B cell (primary cell): ENCODE measurements around the gene SYCE3. TPM values are rescaled to one million over a fixed set of nuclear protein-coding genes. Genes with fewer than 3 reads are reported as not detected.
A peak's percentile ranks its signal among the peaks of the same experiment; 100 is the strongest.

Source experiments
- ATAC-seq: fragments of 200-7000 bp; cut with Tn5 transposase; one replicate; pipeline ENCODE4 v1.10.0; 2021; ENCODE audit warnings: low read depth, mild to moderate bottlenecking, moderate number of reproducible peaks, moderate library complexity
- CTCF ChIA-PET: fragments of 350-600 bp; sonication (Branson Sonifier 250); formaldehyde crosslinking; loops from one replicate; lab custom pipeline; 2021; ENCODE audit warnings: antibody characterized with exemption, inconsistent platforms; lab: Charles Lee
- POLR2A ChIA-PET: fragments of 350-600 bp; sonication (Branson Sonifier 250); formaldehyde crosslinking; loops from one replicate; lab custom pipeline; 2021; ENCODE audit warnings: antibody characterized with exemption; lab: Charles Lee
- DNase-seq: peaks from one replicate; pipeline ENCODE4 v3.0.0; 2013
- H2AFZ ChIP-seq: 2 replicates; pipeline ENCODE4 v1.6.1; 2012; ENCODE audit warnings: mild to moderate bottlenecking, low read depth, low read length; ENCODE audit not compliant: insufficient read depth, poor library complexity, severe bottlenecking
- H3K27ac ChIP-seq, 2 donors: 1 replicate in 1 of 2; 2 replicates in 1 of 2; pipeline ENCODE4 v1.5.1; 2012 to 2013; ENCODE audit warnings: low read length in 2 of 2, mild to moderate bottlenecking in 2 of 2, moderate library complexity in 1 of 2
- H3K27me3 ChIP-seq, 4 experiments: fragments of 200-600 bp in 1 of 4; sonication (generic) in 1 of 4; replicated peaks in 1 of 4; 1 replicate in 2 of 4; 2 replicates in 2 of 4; pipeline versions ENCODE4 v1.6.1 to v1.7.0; 2013 to 2016; ENCODE audit warnings: low read length in 3 of 4, mild to moderate bottlenecking in 2 of 4, mixed read lengths in 1 of 4, moderate library complexity in 1 of 4; ENCODE audit not compliant: insufficient read depth in 4 of 4, control insufficient read depth in 3 of 4; ENCODE audit errors: control extremely low read depth in 1 of 4
- H3K36me3 ChIP-seq, 2 experiments: replicated peaks in 1 of 2; 1 replicate in 1 of 2; 2 replicates in 1 of 2; pipeline versions ENCODE4 v1.6.1 to v1.7.1; 2013; ENCODE audit warnings: low read length in 1 of 2; ENCODE audit not compliant: insufficient read depth in 2 of 2, control insufficient read depth in 1 of 2; ENCODE audit errors: control extremely low read depth in 1 of 2, extremely low read depth in 1 of 2
- H3K4me1 ChIP-seq, 2 donors: fragments of 200-600 bp in 1 of 2; sonication (generic) in 1 of 2; 1 replicate in 1 of 2; 2 replicates in 1 of 2; pipeline versions ENCODE4 v1.5.1 to v1.6.1; 2013 to 2017; ENCODE audit warnings: low read length in 2 of 2; ENCODE audit not compliant: control insufficient read depth in 2 of 2, insufficient read depth in 2 of 2
- H3K4me2 ChIP-seq: replicated peaks from 2 replicates; pipeline ENCODE3; 2012; ENCODE audit warnings: mild to moderate bottlenecking, low read depth, low read length; ENCODE audit not compliant: poor library complexity, severe bottlenecking
- H3K4me3 ChIP-seq, 5 experiments: fragments of 200-600 bp in 1 of 5; sonication (generic) in 1 of 5; 1 replicate in 3 of 5; 2 replicates in 2 of 5; pipeline versions ENCODE4 v1.5.1 to v1.7.0; 2011 to 2016; ENCODE audit warnings: low read length in 4 of 5, mild to moderate bottlenecking in 4 of 5, low read depth in 2 of 5, control low read depth in 1 of 5, moderate library complexity in 1 of 5; ENCODE audit not compliant: insufficient read depth in 1 of 5; ENCODE audit errors: control extremely low read depth in 1 of 5, extremely low read depth in 1 of 5
- H3K79me2 ChIP-seq: fragments of 200-600 bp; sonication (generic); one replicate; pipeline ENCODE4 v1.6.0; 2016; ENCODE audit warnings: low read length; ENCODE audit not compliant: control insufficient read depth, insufficient read depth
- H3K9ac ChIP-seq: fragments of 200-600 bp; sonication (generic); 2 replicates; pipeline ENCODE4 v1.6.1; 2017; ENCODE audit warnings: mild to moderate bottlenecking, low read length, moderate library complexity
- H3K9me3 ChIP-seq, 3 donors: one replicate each; pipeline versions ENCODE4 v1.6.1 to v1.7.1; 2013; ENCODE audit warnings: low read length in 2 of 3; ENCODE audit not compliant: control insufficient read depth in 2 of 3, insufficient read depth in 1 of 3; ENCODE audit errors: control extremely low read depth in 1 of 3
- H4K20me1 ChIP-seq: 2 replicates; pipeline ENCODE4 v1.6.0; 2012; ENCODE audit warnings: mild to moderate bottlenecking, low read length; ENCODE audit not compliant: insufficient read depth, control insufficient read depth, poor library complexity, severe bottlenecking
- H3K27ac Mint-ChIP-seq: one replicate; pipeline ENCODE4 v1.8.0; 2021; ENCODE audit warnings: mixed read lengths
- H3K27me3 Mint-ChIP-seq: one replicate; pipeline ENCODE4 v1.8.0; 2021; ENCODE audit warnings: mixed read lengths
- H3K4me1 Mint-ChIP-seq: one replicate; pipeline ENCODE4 v1.8.0; 2021; ENCODE audit warnings: mixed read lengths
- H3K4me3 Mint-ChIP-seq: one replicate; pipeline ENCODE4 v1.8.0; 2021; ENCODE audit warnings: mixed read lengths
- H3K9me3 Mint-ChIP-seq: one replicate; pipeline ENCODE4 v1.8.0; 2022; ENCODE audit warnings: mixed read lengths; ENCODE audit not compliant: insufficient read depth
- CTCF ChIP-seq: fragments of 200-600 bp; IDR thresholded peaks from one replicate; pipeline ENCODE4 v1.8.0; 2022; ENCODE audit warnings: antibody characterized with exemption, mild to moderate bottlenecking
- EZH2 ChIP-seq: IDR thresholded peaks from 2 replicates; pipeline ENCODE4 v1.6.1; 2012; ENCODE audit warnings: borderline replicate concordance, low read depth, mild to moderate bottlenecking, moderate library complexity, low read length; ENCODE audit not compliant: insufficient read depth, poor library complexity, severe bottlenecking
- WGBS: methylation state at CpG from one replicate; pipeline ENCODE4 v1.1.5; 2013; ENCODE audit warnings: missing lambda C conversion rate; ENCODE audit not compliant: insufficient coverage; 5-methylcytosine and 5-hydroxymethylcytosine counted together
- intact Hi-C: fragments of 100-400 bp; cut with micrococcal nuclease; formaldehyde crosslinking; loops from one replicate; pipeline ENCODE4 v1.10.0; 2022
- polyA plus RNA-seq: library from polyadenylated mRNA; depleted of rRNA; stranded (reverse); fragments of >200 nt; gene quantifications from 2 replicates; pipeline ENCODE4 v1.2.3, GENCODE V29; 2012
- total RNA-seq, 2 donors: library from RNA; stranded (reverse); fragments of 120-200 nt in 1 of 2; gene quantifications; 1 replicate in 1 of 2; 2 replicates in 1 of 2; pipeline versions ENCODE4 v1.2.3 to v1.2.4, GENCODE V29; 2013 to 2022

SYCE3 gene
- total and polyA plus RNA-seq, 2 donors (not counting 1 experiment from before 2014, with no cell fraction given), result not detected

- ChIA-PET CTCF (interaction anchor here (0.9 to 2.2 kb wide), 6 partner anchors 10 to 76 kb away, joined by 4 to 11 read pairs (median 4); partner anchors contain the start of genes SCO2, SYCE3 and TYMP), POLR2A (interaction anchor here (0.6 to 1.8 kb wide), 6 partner anchors 12 to 22 kb away, joined by 3 to 10 read pairs (median 4); partner anchors contain the start of genes SCO2 and TYMP)
- Mint-ChIP-seq H3K4me1 (peaks cover 43% of the 10 kb centered on the region), H3K9me3 (no peaks in the 10 kb centered on the region), H3K27ac (peak overlapping the region; percentile 90), H3K4me3 (no peak overlapping the region), H3K27me3 (no peaks in the 10 kb centered on the region)
- Histone ChIP-seq H3K27me3 (no peaks in the 10 kb centered on the region), H3K27ac (peak overlapping the region; percentile 72 to 75), H3K4me3 (peak overlapping the region in 2 of 5 experiments; percentile 12 to 28), H4K20me1 (no peaks in the 10 kb centered on the region), H3K4me2 (peak overlapping the region; percentile 80), H2AFZ (peak overlapping the region; percentile 49), H3K9me3 (no peaks in the 10 kb centered on the region), H3K9ac (peak overlapping the region; percentile 51), H3K79me2 (peaks cover 4% of the 10 kb centered on the region), H3K4me1 (peaks cover 45 to 65% of the 10 kb centered on the region in 2 donors), H3K36me3 (no peaks in the 10 kb centered on the region)
- WGBS, result 77% methylated on average over 4 of the region's 5 CpGs
- TF ChIP-seq CTCF (no peak), EZH2 (no peak)
- peak; percentile 43 for DNase-seq
- intact Hi-C loops, result loop anchor here (2.0 kb wide), 3 partner anchors 18 to 76 kb away; partner anchors contain the start of gene NCAPH2
- ATAC-seq, result no peak
These were observed 17.9 kb downstream of the SYCE3 start for GRCh38 chr22:50544746-50545253.
